WTC11 (cell line): ENCODE data around the gene ADORA2B.

Experiments used
- CTCF ChIP-seq: fragments of 200-600 bp; IDR thresholded peaks from 2 replicates; pipeline ENCODE4 v1.8.0; 2022; ENCODE audit warnings: antibody characterized with exemption
- FOXK1 ChIP-seq: sonication (generic); formaldehyde crosslinking; IDR thresholded peaks from 2 replicates; pipeline ENCODE4 v1.8.0; 2022; ENCODE audit warnings: mild to moderate bottlenecking, moderate library complexity, missing genetic modification reagents
- NFYB ChIP-seq: sonication (generic); formaldehyde crosslinking; conservative IDR thresholded peaks from 2 replicates; pipeline ENCODE4 v1.8.0; 2022; ENCODE audit warnings: low read depth, missing genetic modification reagents
- PREB ChIP-seq: sonication (generic); formaldehyde crosslinking; IDR thresholded peaks from 2 replicates; pipeline ENCODE4 v1.8.1; 2022; ENCODE audit warnings: mild to moderate bottlenecking, missing genetic modification reagents, moderate library complexity, borderline replicate concordance
- TP53 ChIP-seq: sonication (generic); formaldehyde crosslinking; IDR thresholded peaks from 2 replicates; pipeline ENCODE4 v1.8.1; 2023; ENCODE audit warnings: mild to moderate bottlenecking, missing genetic modification reagents
- USF2 ChIP-seq: sonication (generic); formaldehyde crosslinking; IDR thresholded peaks from 2 replicates; pipeline ENCODE4 v1.8.1; 2023; ENCODE audit warnings: mild to moderate bottlenecking, missing genetic modification reagents, moderate library complexity
- ZNF121 ChIP-seq: sonication (generic); formaldehyde crosslinking; IDR thresholded peaks from 2 replicates; pipeline ENCODE4 v1.8.0; 2023; ENCODE audit warnings: missing genetic modification reagents
- ZNF232 ChIP-seq: sonication (generic); formaldehyde crosslinking; IDR thresholded peaks from 2 replicates; pipeline ENCODE4 v1.8.0; 2022; ENCODE audit warnings: mild to moderate bottlenecking, missing genetic modification reagents
- ZNF263 ChIP-seq: sonication (generic); formaldehyde crosslinking; IDR thresholded peaks from 2 replicates; pipeline ENCODE4 v1.8.1; 2022; ENCODE audit warnings: low read depth, mild to moderate bottlenecking, moderate library complexity, missing genetic modification reagents
- ZNF423 ChIP-seq: fragments of 250-450 bp; sonication (Bioruptor Pico); IDR thresholded peaks from 2 replicates; pipeline ENCODE4 v2.1.2; 2022; ENCODE audit warnings: mild to moderate bottlenecking, moderate library complexity
- TF ChIP-seq, protein P1 (sequence below): sonication (generic); formaldehyde crosslinking; IDR thresholded peaks from 2 replicates; pipeline ENCODE4 v1.8.0; 2022; ENCODE audit warnings: mild to moderate bottlenecking, missing genetic modification reagents

DNA sequence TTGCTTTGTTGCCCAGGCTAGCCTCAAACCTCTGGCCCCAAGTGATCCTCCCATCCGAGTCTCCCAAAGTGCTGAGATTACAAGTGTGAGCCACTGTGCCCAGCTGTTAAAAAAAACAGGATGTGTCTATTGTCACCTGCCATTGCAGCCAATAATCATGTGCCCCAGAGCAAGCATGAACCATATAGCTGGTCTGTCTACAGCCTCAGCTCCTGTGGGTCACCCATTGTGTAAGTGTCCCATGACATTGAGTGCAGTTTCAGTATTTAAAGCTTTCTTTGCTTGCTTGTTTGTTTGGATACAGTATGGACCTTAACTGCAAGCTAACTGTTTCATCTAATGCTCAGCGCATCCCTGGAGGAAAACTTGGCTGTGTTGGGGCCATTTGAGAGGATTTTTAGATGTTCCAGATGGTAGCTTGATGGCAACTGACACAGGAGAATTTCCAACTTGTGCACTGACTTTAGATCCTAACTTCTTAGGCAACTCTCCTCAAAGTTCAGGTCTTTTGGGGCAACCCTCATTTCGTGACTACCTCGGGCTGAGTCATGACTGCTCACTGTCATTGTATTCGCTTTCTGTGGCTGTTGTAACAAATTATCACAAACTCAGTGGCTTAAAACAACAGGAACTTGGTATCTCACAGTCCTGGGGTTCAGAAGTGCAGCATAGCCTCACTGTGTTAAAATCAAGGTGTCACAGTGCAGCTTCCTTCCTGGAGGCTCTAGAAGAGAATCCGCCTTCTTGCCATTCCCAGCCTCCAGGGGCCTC, 30.3 kb upstream of the ADORA2B start:
- no peak for TF ChIP-seq CTCF
- no peak for TF ChIP-seq ZNF423
- no peak for TF ChIP-seq USF2 (CRISPR knock-in tag)
- TF ChIP-seq NFYB (CRISPR knock-in tag): no peak
- no peak for TF ChIP-seq FOXK1 (CRISPR knock-in tag)
- TF ChIP-seq, protein P1, sequence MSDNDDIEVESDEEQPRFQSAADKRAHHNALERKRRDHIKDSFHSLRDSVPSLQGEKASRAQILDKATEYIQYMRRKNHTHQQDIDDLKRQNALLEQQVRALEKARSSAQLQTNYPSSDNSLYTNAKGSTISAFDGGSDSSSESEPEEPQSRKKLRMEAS (CRISPR knock-in tag): no peak
- no peak for TF ChIP-seq PREB (CRISPR knock-in tag)
- no peak for TF ChIP-seq ZNF121 (CRISPR knock-in tag)
- no peak for TF ChIP-seq TP53 (CRISPR knock-in tag)
- no peak for TF ChIP-seq ZNF263
- no peak for TF ChIP-seq ZNF232 (CRISPR knock-in tag)
